PC-3 (cell line): ENCODE data around the gene FAM236C. TPM values are rescaled to one million over a fixed set of nuclear protein-coding genes. Genes with fewer than 3 reads are reported as not detected.
"Not testable (repeated sequence)": the region's sequence is repeated elsewhere in the genome, so short reads cannot be mapped to it uniquely, and the experiment has no call there.

Source experiments
- ATAC-seq: fragments of 200-7000 bp; cut with Tn5 transposase; 2 replicates; pipeline ENCODE4 v1.9.1; 2020; ENCODE audit warnings: mild to moderate bottlenecking, moderate library complexity
- BruUV-seq: library from RNA; stranded (reverse); fragments of 400-500 nt; replicated peaks from 2 replicates; lab custom pipeline; 2021; lab: Mats Ljungman, UMichigan
- CTCF ChIA-PET: fragments of 300-600 bp; sonication (Branson Sonifier 250); formaldehyde crosslinking; loops from one replicate; lab custom pipeline; 2022; ENCODE audit warnings: antibody characterized with exemption; lab: Charles Lee
- POLR2A ChIA-PET: fragments of 300-600 bp; sonication (Branson Sonifier 250); formaldehyde crosslinking; loops from one replicate; lab custom pipeline; 2022; ENCODE audit warnings: antibody characterized with exemption; ENCODE audit not compliant: unreplicated experiment; lab: Charles Lee
- DNase-seq: peaks from one replicate; pipeline ENCODE4 v3.0.0-alpha.2; 2015
- H2AFZ ChIP-seq: fragments of 300-600 bp; sonication (generic); 2 replicates; pipeline ENCODE4 v1.6.0; 2016; ENCODE audit warnings: antibody characterized with exemption, low read length
- H3F3A ChIP-seq: fragments of 300-600 bp; sonication (generic); one replicate; pipeline ENCODE4 v1.6.0; 2017; ENCODE audit warnings: antibody characterized with exemption, low read length, control low read depth, mild to moderate bottlenecking; ENCODE audit not compliant: unreplicated experiment
- H3K27ac ChIP-seq: fragments of 300-600 bp; sonication (generic); 2 replicates; pipeline ENCODE4 v1.5.1; 2016; ENCODE audit warnings: mild to moderate bottlenecking, low read length
- H3K27me3 ChIP-seq: fragments of 300-600 bp; sonication (generic); 2 replicates; pipeline ENCODE4 v1.6.1; 2016; ENCODE audit warnings: low read length, mixed read lengths
- H3K36me3 ChIP-seq: fragments of 300-600 bp; sonication (generic); 2 replicates; pipeline ENCODE4 v1.6.1; 2016; ENCODE audit warnings: low read depth, mixed run types, low read length, mixed read lengths
- H3K4me1 ChIP-seq: fragments of 300-600 bp; sonication (generic); 2 replicates; pipeline ENCODE4 v1.5.1; 2016; ENCODE audit warnings: low read length; ENCODE audit not compliant: insufficient read depth
- H3K4me2 ChIP-seq: fragments of 300-600 bp; sonication (generic); 2 replicates; pipeline ENCODE4 v1.6.0; 2016; ENCODE audit warnings: low read length
- H3K4me3 ChIP-seq: fragments of 300-600 bp; sonication (generic); 2 replicates; pipeline ENCODE4 v1.5.1; 2016; ENCODE audit warnings: mild to moderate bottlenecking, low read length, mixed read lengths
- H3K79me2 ChIP-seq: fragments of 300-600 bp; sonication (generic); 2 replicates; pipeline ENCODE4 v1.6.1; 2017; ENCODE audit warnings: low read length, mixed read lengths
- H3K9ac ChIP-seq: fragments of 300-600 bp; sonication (generic); 2 replicates; pipeline ENCODE4 v1.6.0; 2016; ENCODE audit warnings: mild to moderate bottlenecking, low read length
- H3K9me2 ChIP-seq: fragments of 300-600 bp; sonication (generic); replicated peaks from 2 replicates; pipeline ENCODE4 v1.6.1; 2016; ENCODE audit warnings: mixed run types, low read length, mixed read lengths
- H3K9me3 ChIP-seq: fragments of 300-600 bp; sonication (generic); 2 replicates; pipeline ENCODE4 v1.6.1; 2016; ENCODE audit warnings: low read length, mixed read lengths
- H4K20me1 ChIP-seq: fragments of 300-600 bp; sonication (generic); 2 replicates; pipeline ENCODE4 v1.6.1; 2016; ENCODE audit warnings: low read length, mixed read lengths
- intact Hi-C: fragments of 100-400 bp; cut with micrococcal nuclease; formaldehyde crosslinking; loops from 2 replicates; pipeline ENCODE4 v1.9.0; 2023
- total RNA-seq: library from RNA; depleted of rRNA; stranded (reverse); fragments of >200 nt; gene quantifications from 2 replicates; pipeline ENCODE4 v1.2.3, GENCODE V29; 2014

Gene FAM236C
- total RNA-seq, 1 experiment from 2014 or later = not detected

DNA sequence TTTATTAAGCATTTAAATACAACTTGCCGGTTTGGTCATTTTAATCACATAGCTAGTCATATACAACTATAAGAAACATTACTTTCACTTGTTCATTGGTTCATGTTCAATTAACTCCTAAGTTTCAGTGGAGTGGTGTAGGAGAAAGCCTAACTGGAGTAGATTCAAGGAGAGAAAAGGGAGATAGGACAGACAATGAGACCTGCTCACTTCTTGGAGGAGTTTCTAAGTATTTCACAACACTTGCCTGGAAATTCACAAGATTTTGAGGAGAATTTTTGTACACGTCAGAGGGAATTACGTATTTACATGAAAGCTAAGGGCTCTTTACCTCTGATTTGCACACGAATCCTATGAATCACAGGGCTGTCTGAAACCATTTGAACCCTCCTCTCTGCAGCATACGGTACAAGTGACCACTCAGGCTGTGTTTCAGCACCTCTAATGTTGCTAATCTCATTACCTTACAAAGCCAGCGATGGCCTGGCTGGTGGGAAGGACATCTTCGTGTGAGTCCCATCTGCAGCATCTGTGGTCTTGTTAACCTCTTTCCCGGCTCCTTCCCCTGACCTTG, 24.6 kb downstream of the FAM236C start:
- POLR2A ChIA-PET, H3F3A ChIP-seq, H3K27me3 ChIP-seq, BruUV-seq, H3K4me2 ChIP-seq, H3K9ac ChIP-seq, H3K9me2 ChIP-seq, DNase-seq, H3K36me3 ChIP-seq, CTCF ChIA-PET, H3K4me3 ChIP-seq, intact Hi-C loops, H3K27ac ChIP-seq, H3K4me1 ChIP-seq, ATAC-seq, H4K20me1 ChIP-seq, H3K79me2 ChIP-seq, H2AFZ ChIP-seq, H3K9me3 ChIP-seq: not testable (repeated sequence)

DNA sequence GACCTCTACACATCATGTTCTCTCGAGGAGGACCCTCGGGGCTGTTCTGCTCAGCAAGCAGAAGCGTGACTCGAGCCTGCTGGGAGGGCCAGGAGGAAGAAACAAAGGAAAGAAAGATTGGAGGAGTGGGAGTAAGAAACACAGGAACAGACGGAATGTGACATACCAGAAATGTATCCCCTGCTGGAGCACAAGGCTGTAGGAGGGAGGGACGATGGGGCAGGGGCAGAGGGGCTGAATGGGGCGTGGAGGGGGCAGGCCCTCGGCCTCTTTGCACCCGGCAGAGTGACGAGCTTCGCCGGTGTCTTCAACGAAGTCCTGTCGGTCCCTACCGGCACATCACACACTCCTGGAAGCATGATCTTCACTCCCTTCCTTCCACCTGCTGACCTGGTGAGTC, 25.5 kb downstream of the FAM236C start, which contains the start of gene FAM236A:
Gene FAM236A (plus strand): TSS at position 301 of the 400 bp plus-strand sequence. CDS start 57 bp downstream, at position 358.
- H3K9ac ChIP-seq, H3F3A ChIP-seq, H3K27me3 ChIP-seq, CTCF ChIA-PET, intact Hi-C loops, ATAC-seq, H3K4me3 ChIP-seq, H3K27ac ChIP-seq, H3K79me2 ChIP-seq, DNase-seq, H3K4me2 ChIP-seq, H3K9me3 ChIP-seq, H3K36me3 ChIP-seq, POLR2A ChIA-PET, H2AFZ ChIP-seq, BruUV-seq, H3K9me2 ChIP-seq, H4K20me1 ChIP-seq, H3K4me1 ChIP-seq: not testable (repeated sequence)

DNA sequence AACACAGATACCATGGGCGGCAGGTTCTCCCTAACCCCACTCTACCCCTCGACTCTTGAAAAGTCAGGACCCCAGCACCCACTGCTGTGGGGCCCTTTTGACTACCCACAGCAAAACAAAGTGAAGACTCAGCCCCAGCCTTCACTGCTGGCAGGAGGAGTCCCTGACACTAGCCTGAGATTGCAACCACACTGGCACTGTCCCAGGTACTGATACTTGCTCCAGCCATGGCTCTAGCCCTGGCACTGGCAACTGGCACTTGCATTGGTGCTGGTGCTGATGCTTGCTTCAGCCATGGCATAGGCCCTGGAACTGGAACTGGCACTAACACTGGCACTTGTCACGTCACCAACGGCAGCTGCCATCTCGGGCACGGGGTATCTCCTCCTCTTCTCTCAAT, 29.9 kb downstream of the FAM236C start:
- ATAC-seq = not testable (repeated sequence)

DNA sequence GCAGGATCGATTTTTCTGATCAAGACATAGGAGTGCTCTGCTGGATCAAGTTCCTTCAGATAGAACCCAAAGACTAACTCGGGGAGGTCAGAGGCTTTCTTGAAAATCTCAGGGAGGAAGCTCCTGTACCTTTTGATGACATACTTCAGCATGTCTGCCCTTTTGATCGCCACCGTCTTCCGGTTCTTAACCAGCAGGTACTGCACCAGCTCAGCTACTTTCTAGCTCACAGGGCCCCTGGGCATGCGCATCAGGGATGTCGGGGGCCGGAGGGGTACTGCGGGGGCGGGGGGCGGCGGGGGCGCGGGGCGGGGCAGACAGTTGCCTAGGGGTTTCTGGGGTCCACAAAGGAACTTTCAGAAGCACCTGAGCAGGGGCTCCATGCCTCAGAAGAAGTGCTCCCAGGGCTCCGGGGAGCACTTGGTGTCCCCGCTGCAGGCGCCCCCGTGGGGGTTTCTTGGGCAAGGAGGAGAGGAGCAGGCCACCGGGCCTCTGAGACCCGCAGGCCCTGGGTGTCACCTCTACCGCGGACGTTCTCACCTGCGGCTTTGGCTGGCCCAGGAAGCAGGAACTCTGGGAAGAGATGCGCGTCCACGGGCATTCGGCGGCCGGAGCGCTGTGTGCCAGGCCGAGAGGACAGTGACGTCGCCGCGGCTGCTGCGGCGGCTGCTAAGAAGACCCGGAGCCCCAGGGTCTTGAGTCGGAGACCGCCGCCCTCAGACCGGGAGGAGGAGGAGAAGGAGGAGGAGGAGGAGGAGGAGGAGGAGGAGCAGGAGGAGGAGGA, 30.8 kb downstream of the FAM236C start:
- H3K27me3 ChIP-seq, H3K27ac ChIP-seq, H3K9me3 ChIP-seq, DNase-seq, intact Hi-C loops, H3K9ac ChIP-seq, H2AFZ ChIP-seq, H3K79me2 ChIP-seq, H3K36me3 ChIP-seq, H3K9me2 ChIP-seq, H3K4me3 ChIP-seq, POLR2A ChIA-PET, BruUV-seq, H3K4me1 ChIP-seq, H3F3A ChIP-seq, H3K4me2 ChIP-seq, H4K20me1 ChIP-seq, CTCF ChIA-PET: not testable (repeated sequence)
- ATAC-seq = peak; percentile 77

More for the DNA sequence above, 29.9 kb downstream of the FAM236C start:
- H3K79me2 ChIP-seq, H3K9ac ChIP-seq, H3K9me2 ChIP-seq, H3K9me3 ChIP-seq, H3F3A ChIP-seq, H3K27me3 ChIP-seq, CTCF ChIA-PET, intact Hi-C loops, POLR2A ChIA-PET, H3K27ac ChIP-seq, BruUV-seq, H3K4me2 ChIP-seq, H3K4me3 ChIP-seq, H3K4me1 ChIP-seq, H2AFZ ChIP-seq, H4K20me1 ChIP-seq, H3K36me3 ChIP-seq, DNase-seq: not testable (repeated sequence)

DNA sequence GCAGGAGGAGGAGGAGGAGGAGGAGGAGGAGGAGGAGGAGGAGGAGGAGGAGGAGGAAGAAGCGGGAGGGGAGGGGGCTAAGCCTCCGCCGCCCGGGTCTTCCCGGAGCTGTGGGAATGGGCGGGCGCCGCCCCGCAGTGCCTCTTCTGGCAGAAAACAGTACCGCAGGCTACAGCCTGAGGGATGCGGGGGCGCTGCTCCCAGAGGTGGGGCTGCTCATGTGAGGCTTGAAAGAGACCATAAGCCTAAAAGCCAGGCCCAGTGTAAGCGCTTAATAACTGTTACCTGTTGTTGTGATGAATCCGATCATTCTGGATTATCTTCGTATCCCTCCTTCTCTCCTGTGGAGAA, 31.4 kb downstream of the FAM236C start, which contains the start of gene DMRTC1:
Gene DMRTC1 (minus strand): TSS at position 19 of the 351 bp plus-strand sequence. CDS start 68,143 bp downstream, outside the sequence.
- CTCF ChIA-PET, H3K9ac ChIP-seq, H3K4me1 ChIP-seq, H3K9me2 ChIP-seq, H3K27ac ChIP-seq, H3K79me2 ChIP-seq, DNase-seq, H2AFZ ChIP-seq, POLR2A ChIA-PET, H3K36me3 ChIP-seq, intact Hi-C loops, H3K27me3 ChIP-seq, H3F3A ChIP-seq, H4K20me1 ChIP-seq, H3K4me3 ChIP-seq, H3K9me3 ChIP-seq, H3K4me2 ChIP-seq, BruUV-seq: not testable (repeated sequence)
- peak; percentile 77 for ATAC-seq

DNA sequence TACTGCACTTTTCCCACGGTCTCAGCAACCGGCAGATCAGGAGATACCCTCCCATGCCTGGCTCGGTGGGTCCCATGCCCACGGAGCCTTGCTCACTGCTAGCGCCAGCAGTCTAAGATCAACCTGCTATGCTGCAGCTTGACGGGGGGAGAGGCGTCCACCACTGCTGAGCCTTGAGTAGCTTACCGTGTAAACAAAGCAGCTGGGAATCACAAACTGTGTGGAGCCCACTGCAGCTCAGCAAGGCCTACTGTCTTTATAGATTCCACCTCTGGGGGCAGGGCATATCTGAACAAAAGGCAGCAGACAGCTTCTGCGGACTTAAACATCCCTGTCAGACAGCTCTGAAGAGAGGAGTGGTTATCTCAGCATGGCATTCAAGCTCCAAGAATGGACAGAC, 47.6 kb downstream of the FAM236C start:
- H4K20me1 ChIP-seq, CTCF ChIA-PET: not testable (repeated sequence)

More for the DNA sequence above, 47.6 kb downstream of the FAM236C start:
- H3F3A ChIP-seq, H3K4me3 ChIP-seq, H3K36me3 ChIP-seq, H2AFZ ChIP-seq, H3K9me2 ChIP-seq, H3K4me1 ChIP-seq, POLR2A ChIA-PET, H3K9me3 ChIP-seq, DNase-seq, H3K9ac ChIP-seq, intact Hi-C loops, H3K79me2 ChIP-seq, H3K27ac ChIP-seq, H3K4me2 ChIP-seq, ATAC-seq, H3K27me3 ChIP-seq, BruUV-seq: not testable (repeated sequence)
